ENCODE results near the gene FEM1C. TPM values are rescaled to one million over a fixed set of nuclear protein-coding genes. Genes with fewer than 3 reads are reported as not detected.

Gene FEM1C
- total and polyA plus RNA-seq, 2 of the 4 experiments (the other 2 are of a cell fraction): 6.3 to 21.5 TPM

GRCh38 chr5:115484368-115484767, 60.2 kb downstream of the FEM1C start:
- Histone ChIP-seq H2BK5ac (ENCODE audit: low read depth, low read length, poor library complexity, severe bottlenecking) (no peak overlapping the region), H2BK120ac (ENCODE audit: low read depth, low read length) (no peak overlapping the region), H2AFZ (replicated peaks; ENCODE audit: low read length, poor library complexity) (no peak overlapping the region), H4K8ac (ENCODE audit: low read depth in 2 of 2, low read length in 2 of 2) (no peak overlapping the region), H2AK9ac (replicated peaks; ENCODE audit: low read depth, low read length, poor library complexity) (no peak overlapping the region), H2BK20ac (ENCODE audit: low read depth, low read length) (no peak overlapping the region), H3K79me1 (ENCODE audit: low read depth in 1 of 2, low read length in 2 of 2) (no peaks in the 10 kb centered on the region), H4K91ac (ENCODE audit: insufficient read depth, low read depth, low read length) (no peak overlapping the region), H3K9me3 (ENCODE audit: control insufficient read depth, insufficient read depth, low read length) (no peaks in the 10 kb centered on the region), H3K9me1 (ENCODE audit: insufficient read depth, low read length) (no peaks in the 10 kb centered on the region), H3K4me1 (ENCODE audit: control insufficient read depth, insufficient read depth, low read length) (no peaks in the 10 kb centered on the region), H3K14ac (replicated peaks; ENCODE audit: low read depth, low read length) (no peak overlapping the region), H4K20me1 (ENCODE audit: insufficient read depth, low read length) (no peaks in the 10 kb centered on the region), H2AK5ac (ENCODE audit: low read depth, low read length) (no peak overlapping the region), H3K4me3 (ENCODE audit: insufficient read depth, low read depth, low read length) (no peak overlapping the region), H3K9ac (ENCODE audit: low read depth, low read length) (no peak overlapping the region), H3K4ac (ENCODE audit: low read depth, low read length) (no peak overlapping the region), H2BK15ac (ENCODE audit: low read depth, low read length) (no peak overlapping the region), H4K5ac (ENCODE audit: low read depth, low read length) (no peak overlapping the region), H3K27ac (ENCODE audit: insufficient read depth, low read length) (no peak overlapping the region), H3K23ac (ENCODE audit: low read depth, low read length) (no peak overlapping the region), H3K56ac (ENCODE audit: extremely low read depth, insufficient read depth, low read length) (no peak overlapping the region), H3K18ac (ENCODE audit: low read depth, low read length) (no peak overlapping the region), H3K36me3 (ENCODE audit: control insufficient read depth, insufficient read depth, low read length) (no peaks in the 10 kb centered on the region), H3K4me2 (ENCODE audit: low read depth, low read length) (no peak overlapping the region), H3K27me3 (ENCODE audit: control insufficient read depth, insufficient read depth, low read length) (no peaks in the 10 kb centered on the region; the same call in 1 of the 2 replicates)
- dilution Hi-C loops (cut with HindIII; ENCODE audit: low sequenced_read_pairs, unreplicated experiment): no loop called here
- BruUV-seq (replicated peaks): no TSS peak
- WGBS, 2 experiments (ENCODE audit: extremely low coverage in 2 of 2, insufficient read length in 1 of 2): 94% methylated on average over 2 of the region's 4 CpGs; no CpG with 5 or more reads in 1 of the 2 experiments
- ATAC-seq (ENCODE audit: low read depth) (no peak), DNase-seq (no peak)
- ChIA-PET CTCF (no interaction called here), POLR2A (ENCODE audit: unreplicated experiment) (no interaction called here)
- in situ Hi-C loops (cut with MboI; ENCODE audit: low sequenced_read_pairs): no loop called here
- intact Hi-C loops (cut with micrococcal nuclease): no loop called here
- TF ChIP-seq MXI1 (IDR thresholded peaks at IDR 0.05; ENCODE audit: borderline replicate concordance, low read depth, low read length): no peak
- no peak for TF ChIP-seq MAZ (IDR thresholded peaks at IDR 0.05; ENCODE audit: borderline replicate concordance, low read depth, low read length)
- no peak for TF ChIP-seq RCOR1 (IDR thresholded peaks at IDR 0.05; ENCODE audit: insufficient replicate concordance, low read length)
- TF ChIP-seq CEBPB (IDR thresholded peaks at IDR 0.05; ENCODE audit: low read depth, low read length): no peak
- no peak for TF ChIP-seq USF2 (IDR thresholded peaks at IDR 0.05; ENCODE audit: low read depth, low read length)
- TF ChIP-seq RAD21 (IDR thresholded peaks at IDR 0.05; ENCODE audit: low read length): no peak
- no peak for TF ChIP-seq POLR2A (IDR thresholded peaks at IDR 0.05; ENCODE audit: low read depth, low read length)
- no peak for TF ChIP-seq CTCF (conservative IDR thresholded peaks at IDR 0.05; ENCODE audit: low read depth, low read length)
- no peak for TF ChIP-seq CHD1 (IDR thresholded peaks at IDR 0.05; ENCODE audit: low read depth, low read length)
- no peak for TF ChIP-seq FOS (IDR thresholded peaks at IDR 0.05; ENCODE audit: low read depth, low read length)
- no peak for TF ChIP-seq SMC3 (IDR thresholded peaks at IDR 0.05; ENCODE audit: low read depth, low read length)
- no peak for TF ChIP-seq ELK1 (IDR thresholded peaks at IDR 0.05; ENCODE audit: borderline replicate concordance, low read depth, low read length)
- no peak for TF ChIP-seq MAFK (IDR thresholded peaks at IDR 0.05; ENCODE audit: low read depth, low read length)
- TF ChIP-seq BHLHE40 (IDR thresholded peaks at IDR 0.05; ENCODE audit: low read depth, low read length): no peak
